ENCODE measurements around the gene ABHD1. TPM values are rescaled to one million over a fixed set of nuclear protein-coding genes. Genes with fewer than 3 reads are reported as not detected.

Gene ABHD1
- total RNA-seq, 1 donor from 2014 or later, result 1.1 TPM

DNA sequence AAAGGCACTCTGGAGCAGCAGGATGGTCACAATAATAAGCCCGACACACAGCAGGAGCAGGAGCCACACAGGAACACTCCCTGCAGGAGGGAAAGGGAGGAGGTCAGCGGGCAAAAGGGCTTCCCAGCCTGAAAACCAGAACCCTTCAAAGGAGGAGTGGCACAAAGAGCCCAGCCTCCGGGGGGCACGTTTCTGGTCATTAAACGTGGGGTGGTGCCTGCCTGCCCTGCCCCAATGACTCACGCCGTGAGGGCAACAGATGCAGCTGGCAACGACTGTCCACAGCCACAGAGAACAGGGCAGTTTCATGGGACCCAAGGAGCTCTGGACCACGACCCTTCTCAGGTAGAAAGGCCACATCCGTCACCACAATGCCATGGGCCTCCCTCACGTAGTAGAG, 7.8 kb downstream of the ABHD1 start:
- intact Hi-C loops (cut with DNase I), result no loop called here

DNA sequence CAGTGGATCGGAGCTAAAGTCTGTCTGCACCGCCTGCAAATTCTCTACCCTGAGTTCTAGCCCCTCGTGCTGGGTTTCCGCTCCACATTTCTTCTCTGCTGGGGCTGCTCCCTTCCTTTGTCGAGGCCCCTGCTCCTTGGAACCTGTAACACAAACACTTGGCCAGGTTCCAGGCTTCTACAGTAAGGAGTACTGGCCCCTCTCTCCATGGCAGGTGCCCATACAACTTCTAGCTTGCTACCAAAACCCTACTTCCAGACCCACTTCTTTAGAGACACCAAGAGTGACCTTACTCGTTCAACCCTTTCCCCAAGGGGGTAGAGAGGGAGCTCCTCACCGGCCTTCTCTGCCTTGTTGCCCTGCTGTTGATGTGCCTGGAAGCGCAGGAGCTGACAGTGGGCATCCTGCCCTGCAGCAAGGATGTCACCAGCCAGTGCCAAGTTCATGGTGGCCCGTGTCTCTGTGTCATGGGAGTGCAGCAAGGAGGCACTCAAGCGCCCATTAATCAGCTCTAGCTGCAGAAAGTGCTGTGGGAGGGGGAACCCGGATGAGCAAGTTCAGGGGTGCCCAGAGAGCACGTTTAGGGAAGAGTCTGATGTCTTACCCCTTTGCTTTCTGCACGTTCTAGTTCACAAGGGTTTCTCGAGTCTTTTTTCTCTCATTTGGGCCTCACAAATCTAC, 9.7 kb downstream of the ABHD1 start:
- intact Hi-C loops (cut with DNase I), result no loop called here
- no peak for DNase-seq (ENCODE audit: low spot score)

More for the DNA sequence above, 7.8 kb downstream of the ABHD1 start:
- DNase-seq (ENCODE audit: low spot score), result no peak

DNA sequence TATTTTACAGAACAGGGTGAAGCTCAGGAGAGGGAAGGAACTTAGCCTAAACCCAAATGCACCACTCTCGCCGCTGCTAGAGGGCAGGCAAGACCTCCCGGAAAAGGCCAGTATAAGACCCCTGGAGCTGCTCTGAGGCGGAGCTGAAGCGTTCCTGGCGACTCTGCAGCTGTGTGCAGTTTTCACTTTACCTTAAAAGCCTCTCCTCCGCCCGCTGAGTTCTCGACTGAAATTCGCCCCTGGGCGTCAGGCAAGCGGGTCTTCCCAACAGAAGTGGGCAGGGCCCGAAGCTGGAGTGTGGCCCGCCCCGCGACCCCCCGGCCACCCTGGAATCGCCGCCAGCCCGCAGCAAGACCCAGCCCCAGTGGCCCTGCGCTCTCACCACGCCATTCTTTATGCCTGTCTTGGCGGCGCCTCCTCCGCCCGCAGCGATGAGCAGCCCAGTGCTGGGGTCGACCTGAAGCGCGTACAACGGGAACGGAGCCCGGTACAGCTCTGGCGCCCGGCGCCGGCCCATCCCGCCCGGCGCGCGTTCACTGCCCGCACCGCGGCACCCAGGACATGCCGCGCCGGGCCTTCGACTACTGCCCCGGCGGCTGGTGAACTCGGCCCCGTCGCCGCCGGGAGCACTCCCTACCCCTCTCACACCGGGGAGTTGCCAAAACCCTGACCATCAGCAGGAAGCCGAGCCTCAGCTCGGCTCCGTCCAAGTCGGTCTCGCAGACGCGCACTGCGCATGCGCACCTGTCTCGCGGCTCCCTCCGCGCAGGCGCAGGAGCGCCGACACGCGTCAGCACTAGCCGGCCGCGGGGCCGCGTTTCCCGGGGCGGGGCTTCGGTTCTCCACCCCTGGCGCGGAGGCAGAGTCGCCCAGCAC, 10.5 kb downstream of the ABHD1 start, which contains the start of gene PREB:
TSS of gene PREB (minus strand) at position 732 of the 876 bp plus-strand sequence. CDS start at position 517, 215 bp downstream.
- intact Hi-C loops (cut with DNase I), result loop anchor here (2.0 kb wide), 1 partner anchor 79 kb away; the partner anchor contains the start of genes ATRAID and SLC5A6
- DNase-seq (ENCODE audit: low spot score), result peak; percentile 98

DNA sequence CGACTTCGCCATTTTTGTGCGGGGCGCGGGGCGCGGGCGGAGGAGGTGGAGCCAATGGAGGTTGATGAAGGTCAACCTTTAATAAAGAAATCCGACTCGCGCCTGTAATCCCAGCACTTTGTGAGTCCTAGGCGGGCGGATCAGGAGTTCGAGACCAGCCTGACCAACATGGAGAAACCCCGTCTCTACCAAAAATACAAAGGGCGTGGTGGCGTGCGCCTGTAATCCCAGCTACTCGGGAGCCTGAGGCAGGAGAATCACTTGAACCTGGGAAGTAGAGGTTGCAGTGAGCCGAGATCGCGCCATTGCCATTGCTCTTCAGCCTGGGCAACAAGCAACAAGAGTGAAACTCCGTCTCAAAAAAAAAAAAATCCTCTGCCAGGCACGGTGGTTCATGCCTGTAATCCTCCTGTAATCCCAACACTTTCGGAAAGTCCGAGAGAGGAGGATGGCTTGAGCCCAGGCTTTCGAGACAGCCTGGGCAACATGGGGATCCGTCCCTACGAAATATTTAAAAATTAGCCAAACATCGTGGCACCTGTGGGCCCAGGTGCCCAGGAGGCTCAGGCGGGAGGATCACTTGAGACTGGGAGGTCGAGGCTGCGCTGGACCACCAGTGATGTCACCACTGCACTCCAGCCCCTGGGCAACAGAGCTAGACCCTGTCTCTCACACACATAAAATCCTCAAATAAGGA, 11.3 kb downstream of the ABHD1 start:
- intact Hi-C loops (cut with DNase I), result loop anchor here (2.0 kb wide), 1 partner anchor 78 kb away; the partner anchor contains the start of genes ATRAID and SLC5A6
- DNase-seq (ENCODE audit: low spot score), result no peak

DNA sequence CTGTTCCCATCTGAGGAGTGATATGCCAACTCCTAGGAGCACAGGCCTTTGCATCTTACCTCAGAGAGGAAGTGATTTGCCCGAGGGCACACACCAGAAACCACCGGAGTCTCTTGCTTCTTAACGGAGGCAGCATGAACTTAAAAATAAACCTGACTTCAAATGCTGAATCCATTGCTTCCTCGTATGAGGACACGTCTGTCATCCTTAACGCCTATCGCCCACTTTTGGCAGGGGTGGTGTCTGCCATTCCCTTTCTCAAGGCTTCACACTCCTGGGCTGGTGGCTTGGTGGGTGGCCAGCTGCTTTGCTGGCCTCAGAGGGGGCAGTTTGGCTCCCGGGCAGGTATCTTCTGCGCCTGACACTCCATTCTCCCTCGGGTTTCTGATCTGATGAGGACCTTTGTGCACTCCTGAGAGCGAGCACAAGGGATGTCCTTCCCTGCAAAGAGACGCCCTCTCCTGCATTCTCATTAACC, 11.9 kb downstream of the ABHD1 start:
- DNase-seq (ENCODE audit: low spot score), result no peak
- intact Hi-C loops (cut with DNase I), result loop anchor here (2.0 kb wide), 1 partner anchor 77 kb away; the partner anchor contains the start of genes ATRAID and SLC5A6

DNA sequence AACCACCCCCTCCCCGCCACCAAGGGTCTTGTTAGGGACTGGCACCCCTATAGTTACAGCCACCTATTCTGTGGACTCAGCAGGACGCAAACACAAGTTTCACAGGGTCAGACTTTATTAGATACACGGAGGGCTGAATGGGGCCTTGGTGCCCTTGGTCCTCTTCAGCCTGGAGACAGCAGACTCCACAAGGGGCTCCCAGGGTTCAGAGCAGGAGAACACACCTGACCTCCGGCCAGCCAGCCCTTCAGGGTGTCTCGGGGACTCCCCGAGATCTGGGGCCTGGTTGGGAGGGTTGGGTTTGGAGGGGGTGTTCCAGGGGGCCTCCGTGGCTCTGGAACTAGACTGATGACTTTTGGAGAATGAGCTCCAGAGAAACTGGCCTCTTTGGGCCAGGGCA, 13.1 kb downstream of the ABHD1 start:
- DNase-seq (ENCODE audit: low spot score), result no peak
- intact Hi-C loops (cut with DNase I), result no loop called here

DNA sequence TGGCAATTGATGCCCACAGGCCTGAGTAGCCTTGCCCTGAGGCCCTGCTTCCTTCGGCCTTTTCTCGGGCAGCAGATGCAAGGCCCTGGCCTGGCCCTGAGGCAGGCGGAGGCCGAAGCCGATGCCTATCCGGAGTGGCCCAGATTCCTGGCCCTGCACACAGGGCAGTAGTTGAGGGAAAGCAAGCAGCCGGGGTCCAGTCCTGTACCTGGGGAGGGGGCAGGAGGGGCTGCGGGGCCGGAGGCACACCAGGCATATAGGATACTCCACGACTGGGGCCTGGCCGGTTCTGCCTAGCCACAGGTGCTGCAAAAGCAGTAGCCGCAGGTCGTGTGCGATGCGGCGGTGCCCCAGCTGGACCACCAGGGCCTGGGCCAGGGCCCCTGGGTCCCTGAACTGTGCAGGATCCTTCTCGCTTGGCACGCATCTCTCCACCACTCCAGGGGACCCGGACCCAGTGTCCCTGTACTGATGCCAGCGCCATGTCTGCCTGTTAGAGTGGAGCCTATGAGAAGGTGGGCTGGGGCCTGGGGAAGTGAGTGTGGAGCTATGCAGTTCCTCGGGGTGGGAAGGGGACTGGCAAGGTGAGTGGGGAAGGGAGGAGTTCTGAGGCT, 13.8 kb downstream of the ABHD1 start:
- intact Hi-C loops (cut with DNase I), result no loop called here
- DNase-seq (ENCODE audit: low spot score), result no peak

DNA sequence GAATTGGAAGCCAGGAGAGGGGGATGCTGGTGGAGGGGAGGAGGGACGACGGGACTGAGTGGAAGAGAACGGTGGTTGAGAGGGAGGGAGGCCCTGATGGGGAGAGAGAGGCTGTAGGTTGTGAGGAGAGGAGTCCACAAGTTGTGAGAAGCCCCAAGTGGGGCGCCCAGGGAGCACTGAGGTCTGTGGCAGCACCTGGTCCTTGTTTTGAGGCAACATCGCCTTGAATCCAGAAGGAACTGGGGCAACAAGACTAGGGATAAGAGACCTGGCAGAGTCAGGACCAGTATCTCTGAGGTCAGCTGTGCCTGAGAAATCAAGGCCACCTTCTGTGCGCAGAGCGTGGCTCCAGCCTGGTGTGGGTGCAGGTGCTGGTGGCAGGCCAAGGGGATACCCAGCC, 14.5 kb downstream of the ABHD1 start:
- intact Hi-C loops (cut with DNase I), result no loop called here
- DNase-seq (ENCODE audit: low spot score), result no peak

DNA sequence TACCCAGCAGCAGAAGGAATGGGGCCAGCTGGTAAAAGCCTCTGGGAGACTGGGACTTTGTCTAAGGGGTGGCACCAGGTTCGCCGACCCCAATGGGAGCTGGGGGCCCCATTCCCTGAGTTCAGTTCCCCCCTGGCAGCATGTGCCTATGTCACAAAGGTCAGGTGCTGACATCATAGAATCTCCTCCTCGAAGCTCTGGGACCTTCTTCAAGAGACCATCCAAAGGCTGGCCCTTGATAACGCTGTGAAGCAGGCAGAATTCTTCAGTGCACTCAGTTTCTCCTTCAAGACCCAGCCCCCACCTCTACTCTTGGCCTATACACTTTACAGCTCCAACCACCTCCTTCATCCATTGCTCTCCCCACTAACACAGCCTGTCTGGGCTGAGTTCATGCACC, 15.7 kb downstream of the ABHD1 start, which contains the start of gene PRR30:
TSS of gene PRR30 (minus strand) at position 101 of the 400 bp plus-strand sequence. CDS start 1,081 bp downstream, outside the sequence.
- no peak for DNase-seq (ENCODE audit: low spot score)

DNA sequence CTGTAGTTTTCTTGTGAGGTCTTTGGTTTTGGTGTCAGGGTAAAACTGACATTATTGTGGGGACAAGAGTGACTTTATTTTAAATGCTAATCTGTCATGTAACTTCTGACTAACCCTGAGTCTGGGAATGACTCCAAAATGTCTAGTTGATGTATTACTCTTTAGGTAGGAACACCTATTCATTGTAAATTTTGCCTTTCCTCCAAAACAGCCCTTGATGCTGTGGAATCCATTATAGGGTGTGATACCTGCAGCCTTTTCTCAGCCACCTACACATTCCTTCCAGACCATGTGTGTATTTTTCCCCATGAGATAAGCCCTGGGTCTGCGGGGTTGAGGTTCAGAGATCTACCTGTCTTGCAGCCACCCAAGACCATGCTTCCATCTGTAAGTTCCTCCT, 19.7 kb downstream of the ABHD1 start:
- DNase-seq (ENCODE audit: low spot score), result no peak
- intact Hi-C loops (cut with DNase I), result no loop called here

More for the DNA sequence above, 15.7 kb downstream of the ABHD1 start, which contains the start of gene PRR30:
- intact Hi-C loops (cut with DNase I), result no loop called here

DNA sequence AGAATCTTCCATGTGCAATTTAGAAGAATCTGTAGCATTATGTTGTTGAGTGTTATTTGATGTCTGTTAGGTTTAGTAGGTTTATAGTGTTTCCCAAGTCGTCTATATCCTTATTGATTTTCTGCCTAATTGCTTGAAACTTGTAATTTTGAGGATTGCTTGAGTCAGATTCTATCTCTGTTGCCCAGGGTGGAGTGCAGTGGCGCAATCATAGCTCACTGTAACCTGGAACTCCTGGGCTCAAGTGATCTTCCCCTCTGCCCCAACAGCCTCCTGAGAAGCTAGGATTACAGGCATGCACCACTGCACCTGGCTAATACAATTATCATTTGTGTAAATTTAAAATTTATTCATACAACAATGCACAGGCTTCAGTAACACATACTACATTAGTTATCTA, 22.1 kb downstream of the ABHD1 start:
- DNase-seq (ENCODE audit: low spot score), result no peak
- intact Hi-C loops (cut with DNase I), result no loop called here

DNA sequence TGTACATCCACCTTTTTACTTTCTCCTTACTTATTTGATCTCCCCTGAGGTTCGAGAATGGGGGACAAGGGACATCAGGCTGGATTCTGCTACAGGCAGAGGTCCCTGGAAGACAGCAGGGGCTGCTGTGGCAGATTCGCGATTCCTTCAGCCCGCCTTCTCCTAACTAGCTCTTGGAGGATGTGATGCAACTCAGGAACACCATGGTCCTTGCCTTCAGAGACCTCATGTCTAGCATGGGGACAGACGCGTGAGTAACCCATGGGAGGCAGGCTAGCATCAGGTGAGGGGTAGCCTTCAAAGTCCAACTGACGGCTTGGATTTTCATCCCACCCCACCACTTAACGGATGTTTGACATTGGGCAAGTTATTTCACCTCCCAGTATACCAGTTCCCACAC, 24.3 kb downstream of the ABHD1 start:
- DNase-seq (ENCODE audit: low spot score), result no peak

DNA sequence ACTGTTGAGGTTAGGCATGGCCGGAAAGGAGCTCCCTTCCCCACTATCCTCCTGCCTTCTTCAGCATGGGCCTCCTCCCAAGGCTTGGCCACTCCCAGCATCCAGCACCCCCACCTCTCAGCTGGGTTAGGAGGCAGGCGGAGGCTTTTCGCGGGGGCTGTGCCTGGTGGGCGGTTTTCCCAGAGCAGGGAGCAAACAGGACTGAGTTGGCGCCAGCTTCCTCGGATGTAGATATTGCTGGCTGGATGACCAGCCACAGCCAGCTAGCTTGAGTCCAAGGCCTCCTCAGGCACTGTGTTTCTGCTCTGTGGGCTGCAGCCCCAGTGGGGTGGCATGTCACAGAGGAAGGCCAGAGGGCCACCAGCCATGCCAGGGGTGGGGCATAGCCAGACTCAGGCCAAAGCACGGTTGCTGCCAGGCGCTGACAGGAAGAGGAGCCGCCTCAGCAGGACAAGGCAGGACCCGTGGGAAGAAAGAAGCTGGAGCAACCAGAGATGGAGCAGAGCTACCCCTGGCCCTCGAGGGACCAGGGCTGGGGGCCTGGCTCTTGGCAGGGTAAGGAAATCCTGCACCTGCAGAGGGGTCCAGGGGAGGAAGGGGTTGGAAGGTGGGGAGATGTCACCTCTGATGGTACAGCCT, 25.3 kb downstream of the ABHD1 start, which contains the start of gene TCF23:
TSS of gene TCF23 (plus strand) at position 204 of the 639 bp plus-strand sequence. CDS start at position 334, 130 bp downstream.
- peak; percentile 69 for DNase-seq (ENCODE audit: low spot score)
- intact Hi-C loops (cut with DNase I), result no loop called here

More for the DNA sequence above, 24.3 kb downstream of the ABHD1 start:
- intact Hi-C loops (cut with DNase I), result no loop called here

DNA sequence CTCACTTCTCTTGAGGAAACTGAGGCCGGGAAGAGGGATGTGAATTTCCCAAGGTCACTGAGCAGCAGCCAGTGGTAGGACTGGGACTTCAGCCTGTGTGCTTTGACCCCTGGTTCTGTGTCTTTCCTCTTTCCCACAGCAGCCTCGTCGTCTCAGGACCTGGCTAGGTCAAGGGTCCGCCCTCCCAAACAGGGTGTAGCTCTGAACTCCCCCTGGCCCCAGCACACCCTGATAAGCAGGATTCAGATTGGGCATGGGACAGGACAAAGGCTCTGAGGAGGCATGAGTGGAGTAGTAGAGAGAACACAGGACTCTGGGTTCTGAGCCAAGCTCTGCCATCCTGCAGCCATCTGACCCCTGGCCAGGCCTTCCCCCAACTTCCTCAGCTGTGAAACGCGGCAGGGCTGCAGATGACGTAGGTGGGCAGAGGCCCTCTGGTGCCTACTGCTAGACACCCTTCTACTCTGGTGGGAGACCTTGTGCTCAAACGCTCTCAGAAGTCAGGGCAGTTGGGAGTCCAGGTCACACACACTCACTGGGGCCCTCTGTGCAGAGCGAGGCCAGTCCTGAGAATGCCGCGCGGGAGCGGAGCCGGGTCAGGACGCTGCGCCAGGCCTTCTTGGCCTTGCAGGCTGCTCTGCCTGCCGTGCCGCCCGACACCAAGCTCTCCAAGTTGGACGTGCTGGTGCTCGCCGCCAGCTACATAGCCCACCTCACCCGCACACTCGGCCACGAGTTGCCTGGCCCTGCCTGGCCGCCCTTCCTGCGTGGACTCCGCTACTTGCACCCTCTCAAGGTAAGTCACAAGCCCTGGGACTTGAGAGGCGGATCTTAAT, 26.2 kb downstream of the ABHD1 start:
- DNase-seq (ENCODE audit: low spot score), result no peak
- intact Hi-C loops (cut with DNase I), result no loop called here

DNA sequence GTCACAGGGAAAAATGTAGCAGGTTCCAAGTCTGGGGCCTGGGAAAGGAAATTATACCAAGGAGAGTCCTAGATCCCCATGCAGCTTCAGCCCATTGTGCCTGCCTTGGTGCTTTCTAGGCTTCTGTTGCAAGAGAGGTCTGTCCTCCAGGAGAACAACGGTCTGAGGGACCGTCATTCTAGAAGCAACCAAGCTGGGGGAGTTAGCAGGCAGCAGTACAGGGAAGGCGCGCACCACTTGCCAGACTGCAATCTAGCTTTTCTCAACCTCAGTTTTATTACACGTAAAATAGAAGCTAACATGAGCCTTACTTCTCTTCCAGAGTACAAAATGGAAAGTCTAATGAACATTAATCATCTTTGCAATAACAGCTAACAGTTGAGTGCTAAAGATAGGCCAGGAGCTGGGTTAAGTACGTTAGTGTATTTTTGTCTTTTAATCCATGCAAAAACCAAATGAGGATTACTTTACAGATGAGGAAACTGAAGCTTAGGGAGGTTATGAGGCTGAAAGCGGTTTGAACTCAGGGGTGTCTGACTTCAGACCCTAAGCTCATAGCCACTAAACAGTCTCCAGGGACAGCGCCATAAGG, 27.1 kb downstream of the ABHD1 start:
- intact Hi-C loops (cut with DNase I), result no loop called here
- DNase-seq (ENCODE audit: low spot score), result no peak

DNA sequence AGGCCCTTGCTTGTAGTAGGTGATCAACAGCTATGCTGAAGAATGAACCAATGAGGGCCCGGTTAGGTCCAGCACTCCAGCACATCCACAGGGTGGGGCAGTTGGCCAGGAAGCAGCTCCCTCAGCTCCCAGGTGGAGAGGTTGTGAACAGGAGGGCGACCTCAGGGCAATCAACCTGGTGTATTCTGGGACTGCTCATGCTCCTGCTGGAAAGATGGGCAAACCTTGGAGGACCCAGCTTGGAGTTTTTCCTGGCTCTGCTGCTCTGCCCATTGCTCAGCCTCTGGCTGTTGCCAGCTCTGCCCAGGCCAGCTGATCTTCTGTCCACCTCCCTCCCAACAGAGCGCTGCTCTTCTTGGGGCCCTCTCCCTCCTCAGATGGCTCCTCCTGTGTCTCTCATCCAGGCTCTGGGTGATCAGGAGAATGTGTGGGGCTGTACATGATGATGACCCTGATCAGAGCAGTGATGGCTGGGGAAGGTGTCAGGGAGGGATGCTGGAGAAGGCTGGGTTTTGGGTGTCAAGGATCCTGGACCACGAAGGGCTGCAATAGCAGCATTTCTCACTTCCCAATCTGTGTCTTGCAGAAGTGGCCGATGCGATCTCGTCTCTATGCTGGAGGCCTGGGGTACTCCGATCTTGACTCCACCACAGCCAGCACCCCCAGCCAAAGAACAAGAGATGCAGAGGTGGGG, 28.6 kb downstream of the ABHD1 start:
- no peak for DNase-seq (ENCODE audit: low spot score)
- intact Hi-C loops (cut with DNase I), result no loop called here

All from cardiac septum (tissue), 1 donor.